ENCODE data around the gene NUDT22. TPM values are rescaled to one million over a fixed set of nuclear protein-coding genes. Genes with fewer than 3 reads are reported as not detected.
A peak's percentile ranks its signal among the peaks of the same experiment; 100 is the strongest.
"Not testable (repeated sequence)": the region's sequence is repeated elsewhere in the genome, so short reads cannot be mapped to it uniquely, and the experiment has no call there.

NUDT22 gene
- polyA plus RNA-seq, 3 donors from 2014 or later, result 64.9 to 95.4 (median 74.9) TPM

GRCh38 chr11:64245797-64246620 lies 19.9 kb downstream of the NUDT22 start:
- no peaks in the 10 kb centered on the region for H3K9me3 Mint-ChIP-seq
- DNase-seq, result peak; percentile 55 to 61 (median 57)
- peaks cover 9 to 11% (median 10%) of the 10 kb centered on the region in 3 donors for H3K27me3 Mint-ChIP-seq (ENCODE audit: low read depth in 3 of 3)
- peaks cover 0 to 3% (median 0%) of the 10 kb centered on the region in 3 donors for H3K36me3 Mint-ChIP-seq
- peak overlapping the region; percentile 53 to 86 (median 76) for H3K27ac Mint-ChIP-seq
- peaks cover 27 to 42% of the 10 kb centered on the region in 2 donors for H3K4me1 Mint-ChIP-seq
- peak overlapping the region; percentile 75 to 81 (median 79) for H3K4me3 Mint-ChIP-seq

GRCh38 chr11:64246621-64246870 lies 20.5 kb downstream of the NUDT22 start:
- H3K9me3 Mint-ChIP-seq; H3K36me3 Mint-ChIP-seq; H3K27me3 Mint-ChIP-seq (ENCODE audit: low read depth in 3 of 3); DNase-seq: not testable (repeated sequence)
- H3K27ac Mint-ChIP-seq, result peak overlapping the region in 1 of 6 donors; percentile 62
- H3K4me1 Mint-ChIP-seq, result peaks cover 27 to 43% of the 10 kb centered on the region in 2 donors
- H3K4me3 Mint-ChIP-seq, result peak overlapping the region; percentile 82 to 85 (median 84)

- Mint-ChIP-seq H3K36me3 (peaks cover 0 to 3% (median 0%) of the 10 kb centered on the region in 3 donors), H3K9me3 (no peaks in the 10 kb centered on the region), H3K4me3 (peak within 1 kb of the TSS; percentile 82 to 85 (median 84)), H3K27me3 (ENCODE audit: low read depth in 3 of 3) (peaks cover 6 to 11% (median 9%) of the 10 kb centered on the region in 3 donors), H3K4me1 (peaks cover 33 to 48% of the 10 kb centered on the region in 2 donors), H3K27ac (peak within 1 kb of the TSS; percentile 62 to 86 (median 80))
- peak; percentile 70 to 75 (median 71) for DNase-seq
These were observed 21.0 kb downstream of the NUDT22 start, which contains the start of gene PPP1R14B for GRCh38 chr11:64246871-64247728. TSS of gene PPP1R14B (minus strand) at chr11:64246943. CDS start at chr11:64246673, 270 bp downstream.

GRCh38 chr11:64247729-64248531 lies 21.9 kb downstream of the NUDT22 start:
- DNase-seq, result no peak
- peaks cover 35 to 43% of the 10 kb centered on the region in 2 donors for H3K4me1 Mint-ChIP-seq
- H3K9me3 Mint-ChIP-seq, result no peaks in the 10 kb centered on the region
- H3K27me3 Mint-ChIP-seq (ENCODE audit: low read depth in 3 of 3), result peaks cover 7 to 13% (median 9%) of the 10 kb centered on the region in 3 donors
- H3K36me3 Mint-ChIP-seq, result peaks cover 0 to 3% (median 0%) of the 10 kb centered on the region in 3 donors
- peak overlapping the region in 3 of 6 donors; percentile 47 to 82 (median 65) for H3K27ac Mint-ChIP-seq
- H3K4me3 Mint-ChIP-seq, result peak overlapping the region; percentile 68 to 78 (median 76)

- peak overlapping the region in 1 of 6 donors; percentile 65 for H3K27ac Mint-ChIP-seq
- H3K36me3 Mint-ChIP-seq, result no peaks in the 10 kb centered on the region
- peaks cover 31 to 39% of the 10 kb centered on the region in 2 donors for H3K4me1 Mint-ChIP-seq
- H3K27me3 Mint-ChIP-seq (ENCODE audit: low read depth in 3 of 3), result peaks cover 7 to 10% (median 8%) of the 10 kb centered on the region in 3 donors
- no peaks in the 10 kb centered on the region for H3K9me3 Mint-ChIP-seq
- H3K4me3 Mint-ChIP-seq, result no peak overlapping the region
- no peak for DNase-seq
These were observed 22.5 kb downstream of the NUDT22 start for GRCh38 chr11:64248578-64248977.

GRCh38 chr11:64249038-64249437 lies 23.0 kb downstream of the NUDT22 start:
- Mint-ChIP-seq H3K4me3 (peak overlapping the region in 2 of 5 donors; percentile 3 to 38), H3K9me3 (no peaks in the 10 kb centered on the region), H3K4me1 (peaks cover 26 to 39% of the 10 kb centered on the region in 2 donors), H3K27ac (no peak overlapping the region), H3K36me3 (no peaks in the 10 kb centered on the region), H3K27me3 (ENCODE audit: low read depth in 3 of 3) (peaks cover 3 to 10% (median 7%) of the 10 kb centered on the region in 3 donors)
- no peak for DNase-seq

- no peaks in the 10 kb centered on the region for H3K9me3 Mint-ChIP-seq
- H3K27me3 Mint-ChIP-seq (ENCODE audit: low read depth in 3 of 3), result peaks cover 3 to 10% (median 4%) of the 10 kb centered on the region in 3 donors
- peak overlapping the region in 2 of 6 donors; percentile 14 to 31 for H3K27ac Mint-ChIP-seq
- H3K4me3 Mint-ChIP-seq, result peak overlapping the region; percentile 20 to 53 (median 40)
- H3K36me3 Mint-ChIP-seq, result no peaks in the 10 kb centered on the region
- peaks cover 25 to 39% of the 10 kb centered on the region in 2 donors for H3K4me1 Mint-ChIP-seq
- no peak for DNase-seq
These were observed 23.7 kb downstream of the NUDT22 start for GRCh38 chr11:64249563-64250414.

GRCh38 chr11:64250415-64251015 lies 24.4 kb downstream of the NUDT22 start:
- no peak for DNase-seq
- H3K27ac Mint-ChIP-seq, result no peak overlapping the region

GRCh38 chr11:64251016-64251752 lies 25.1 kb downstream of the NUDT22 start, which contains the start of gene PLCB3:
TSS of gene PLCB3 (plus strand) at chr11:64251530. CDS start at chr11:64251650, 120 bp downstream.
- H3K27ac Mint-ChIP-seq, result peak within 1 kb of the TSS in 5 of 6 donors; percentile 62 to 89 (median 77)
- H3K4me1 Mint-ChIP-seq, result peaks cover 15 to 26% of the 10 kb centered on the region in 2 donors

More at GRCh38 chr11:64250415-64251015, 24.4 kb downstream of the NUDT22 start:
- H3K36me3 Mint-ChIP-seq, result no peaks in the 10 kb centered on the region
- no peaks in the 10 kb centered on the region for H3K9me3 Mint-ChIP-seq
- H3K4me1 Mint-ChIP-seq, result peaks cover 21 to 33% of the 10 kb centered on the region in 2 donors
- H3K27me3 Mint-ChIP-seq (ENCODE audit: low read depth in 3 of 3), result peaks cover 4 to 10% (median 4%) of the 10 kb centered on the region in 3 donors
- H3K4me3 Mint-ChIP-seq, result peak overlapping the region; percentile 81 to 89 (median 82)

GRCh38 chr11:64251753-64252002 lies 25.6 kb downstream of the NUDT22 start:
- H3K9me3 Mint-ChIP-seq, result no peaks in the 10 kb centered on the region
- peak overlapping the region; percentile 79 to 86 (median 85) for H3K4me3 Mint-ChIP-seq
- H3K4me1 Mint-ChIP-seq, result peaks cover 15 to 25% of the 10 kb centered on the region in 2 donors
- peak overlapping the region in 3 of 6 donors; percentile 62 to 77 (median 64) for H3K27ac Mint-ChIP-seq
- peaks cover 2 to 10% (median 4%) of the 10 kb centered on the region in 3 donors for H3K27me3 Mint-ChIP-seq (ENCODE audit: low read depth in 3 of 3)
- H3K36me3 Mint-ChIP-seq, result no peaks in the 10 kb centered on the region
- DNase-seq, result no peak

More at GRCh38 chr11:64251016-64251752, 25.1 kb downstream of the NUDT22 start, which contains the start of gene PLCB3:
- Mint-ChIP-seq H3K27me3 (ENCODE audit: low read depth in 3 of 3) (peaks cover 2 to 10% (median 4%) of the 10 kb centered on the region in 3 donors), H3K4me3 (peak within 1 kb of the TSS; percentile 82 to 89 (median 86)), H3K9me3 (no peaks in the 10 kb centered on the region), H3K36me3 (no peaks in the 10 kb centered on the region)
- DNase-seq, result peak; percentile 57 to 64 (median 61)

GRCh38 chr11:64252003-64252872 lies 26.2 kb downstream of the NUDT22 start:
- Mint-ChIP-seq H3K4me1 (peaks cover 15 to 22% of the 10 kb centered on the region in 2 donors), H3K36me3 (no peaks in the 10 kb centered on the region), H3K27ac (peak overlapping the region in 3 of 6 donors; percentile 62 to 77 (median 64)), H3K4me3 (peak overlapping the region; percentile 79 to 86 (median 85)), H3K9me3 (no peaks in the 10 kb centered on the region), H3K27me3 (ENCODE audit: low read depth in 3 of 3) (peaks cover 2 to 10% (median 3%) of the 10 kb centered on the region in 3 donors)
- DNase-seq, result no peak

All from immature natural killer cell (primary cell).